Measurements from ENCODE around the gene TAF6.

Gene TAF6

DNA sequence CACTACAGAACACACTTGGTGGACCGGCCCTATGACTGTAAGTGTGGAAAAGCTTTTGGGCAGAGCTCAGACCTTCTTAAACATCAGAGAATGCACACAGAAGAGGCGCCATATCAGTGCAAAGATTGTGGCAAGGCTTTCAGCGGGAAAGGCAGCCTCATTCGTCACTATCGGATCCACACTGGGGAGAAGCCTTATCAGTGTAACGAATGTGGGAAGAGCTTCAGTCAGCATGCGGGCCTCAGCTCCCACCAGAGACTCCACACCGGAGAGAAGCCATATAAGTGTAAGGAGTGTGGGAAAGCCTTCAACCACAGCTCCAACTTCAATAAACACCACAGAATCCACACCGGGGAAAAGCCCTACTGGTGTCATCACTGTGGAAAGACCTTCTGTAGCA lies 55.0 kb downstream of the TAF6 start:
- no peak for DNase-seq

DNA sequence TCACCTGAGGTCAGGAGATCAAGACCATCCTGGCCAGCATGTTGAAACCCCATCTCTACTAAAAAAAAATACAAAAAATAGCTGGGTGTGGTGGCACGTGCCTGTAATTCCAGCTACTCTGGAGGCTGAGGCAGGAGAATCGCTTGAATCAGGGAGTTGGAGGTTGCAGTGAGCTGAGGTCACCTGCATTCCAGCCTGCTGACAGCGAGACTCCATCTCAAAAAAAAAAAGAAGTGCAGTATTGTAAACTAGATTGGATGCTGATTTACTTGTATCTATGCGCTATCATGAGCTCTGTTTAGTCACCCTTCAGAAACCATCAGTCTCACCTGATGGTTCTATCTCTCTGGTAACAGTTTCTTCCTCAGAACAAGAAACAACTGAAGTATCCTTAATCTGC lies 55.8 kb downstream of the TAF6 start:
- DNase-seq, result no peak

DNA sequence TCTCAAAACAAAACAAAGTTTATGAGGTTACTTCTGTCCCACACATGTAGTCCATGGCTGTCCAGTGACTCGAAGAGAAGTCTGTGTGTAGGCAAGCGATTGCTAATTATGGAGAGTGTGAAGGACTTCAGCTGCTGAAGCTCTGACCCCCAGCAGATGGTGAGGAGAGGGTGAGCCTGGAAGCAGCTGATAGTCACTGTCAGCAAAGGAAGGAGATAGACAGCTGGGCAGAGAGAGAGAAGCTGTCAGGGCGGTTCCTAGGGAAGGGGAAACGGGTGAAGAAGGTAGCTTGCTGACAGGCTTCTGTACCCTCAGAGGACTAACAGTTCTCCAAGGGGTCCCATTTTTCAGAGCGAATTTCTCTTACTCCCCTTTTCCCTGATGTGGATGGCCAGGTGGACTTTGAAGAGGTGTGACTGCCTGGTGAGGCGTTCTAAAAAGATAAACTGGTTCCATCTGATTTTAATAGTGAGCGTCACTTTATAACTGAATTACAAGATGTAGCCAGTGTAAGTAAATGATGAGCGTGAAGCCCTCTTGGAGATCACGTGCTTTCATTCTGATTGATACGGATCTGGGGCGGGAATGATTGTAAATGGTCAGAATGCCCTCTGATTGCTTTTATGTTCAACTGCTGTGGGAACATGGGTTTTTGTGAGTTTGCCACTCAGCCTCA lies 57.5 kb downstream of the TAF6 start:
- no peak for DNase-seq

DNA sequence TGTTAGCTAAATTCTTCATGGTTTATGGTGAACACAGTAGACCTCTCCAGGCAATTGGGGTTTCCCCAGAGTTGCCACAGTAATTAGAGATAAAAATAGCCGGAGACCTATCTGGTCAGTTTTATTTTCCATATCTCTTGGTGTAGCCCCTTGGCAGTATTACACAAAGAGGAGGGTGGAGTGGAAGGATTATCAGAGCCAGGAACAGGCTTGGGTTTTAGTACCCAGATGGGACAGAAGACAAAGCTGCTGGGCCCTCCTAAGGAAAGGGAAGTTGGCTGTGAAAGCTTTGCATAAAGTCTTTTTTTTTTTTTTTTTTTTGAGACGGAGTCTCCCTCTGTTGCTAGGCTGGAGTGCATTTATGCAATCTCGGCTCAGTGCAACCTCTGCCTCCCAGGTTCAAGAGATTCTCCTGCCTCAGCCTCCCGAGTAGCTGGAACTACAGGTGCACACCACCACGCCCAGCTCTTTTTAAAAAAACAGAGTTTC lies 59.9 kb downstream of the TAF6 start:
- no peak for DNase-seq

All from amniotic stem cell (primary cell).